Fibroblast of skin of left biceps (primary cell): ENCODE data around the gene PPIL4.
A peak's percentile ranks its signal among the peaks of the same experiment; 100 is the strongest.

Experiments used
- DNase-seq, 2 experiments: peaks; one replicate each; pipeline ENCODE4 v3.0.0-alpha.2; 2013; ENCODE audit warnings: low read depth in 2 of 2

The PPIL4 gene

DNA sequence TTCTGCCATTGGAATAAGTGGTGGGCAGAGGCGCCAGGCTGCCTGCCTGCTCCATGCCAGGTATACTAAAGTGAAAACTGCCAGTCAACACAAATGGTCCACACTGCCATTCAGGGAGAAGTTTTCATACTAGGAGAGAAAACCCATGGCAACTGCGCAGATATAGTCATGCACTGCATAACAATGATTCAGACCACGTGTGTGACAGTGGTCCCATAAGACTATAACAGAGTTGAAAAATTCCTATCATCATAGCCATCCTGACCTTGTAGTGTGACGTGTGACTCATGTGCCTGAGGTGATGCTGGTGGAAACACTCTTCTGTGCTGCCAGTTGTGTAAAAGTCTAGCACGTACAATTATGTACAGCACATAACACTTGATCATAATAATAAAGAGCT is 86.1 kb downstream of the PPIL4 start:
- peak in 1 of 2 experiments; percentile 6 for DNase-seq

DNA sequence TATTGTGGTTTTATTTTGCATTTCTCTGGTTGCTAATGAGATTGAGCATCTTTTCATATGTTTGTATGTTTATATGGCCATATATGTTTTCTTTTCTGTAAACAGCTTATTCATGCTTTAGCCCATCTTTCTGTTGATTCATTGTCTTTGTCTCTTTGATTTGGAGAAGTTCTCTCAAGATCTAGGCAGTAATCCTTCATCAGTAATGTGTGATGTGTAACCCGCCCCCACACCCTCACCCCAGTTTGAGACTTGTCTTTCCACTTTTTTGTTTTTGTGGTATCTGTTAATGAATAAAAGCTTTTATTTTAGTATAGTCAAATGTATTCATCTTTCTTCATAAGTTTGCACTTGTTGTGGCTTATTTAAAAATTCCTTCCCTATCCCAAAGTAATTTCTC is 87.0 kb downstream of the PPIL4 start:
- no peak for DNase-seq

DNA sequence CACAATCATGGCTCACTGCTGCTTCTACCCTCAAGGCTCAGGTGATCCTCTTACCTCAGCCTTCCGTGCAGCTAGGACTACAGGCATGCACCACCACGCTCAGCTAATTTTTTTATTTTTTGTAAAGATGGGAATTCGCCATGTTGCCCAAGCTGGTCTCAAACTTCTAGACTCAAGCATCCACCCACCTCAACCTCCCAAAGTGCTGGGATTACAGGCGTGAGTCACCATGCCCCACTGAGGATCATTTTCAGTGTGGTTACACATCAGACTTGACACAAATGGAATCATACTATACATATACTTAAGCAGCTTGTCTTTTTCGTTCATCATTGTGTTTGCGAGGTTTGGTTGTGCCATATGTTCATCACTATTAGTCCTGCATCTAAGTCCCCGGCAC is 87.6 kb downstream of the PPIL4 start:
- no peak for DNase-seq

DNA sequence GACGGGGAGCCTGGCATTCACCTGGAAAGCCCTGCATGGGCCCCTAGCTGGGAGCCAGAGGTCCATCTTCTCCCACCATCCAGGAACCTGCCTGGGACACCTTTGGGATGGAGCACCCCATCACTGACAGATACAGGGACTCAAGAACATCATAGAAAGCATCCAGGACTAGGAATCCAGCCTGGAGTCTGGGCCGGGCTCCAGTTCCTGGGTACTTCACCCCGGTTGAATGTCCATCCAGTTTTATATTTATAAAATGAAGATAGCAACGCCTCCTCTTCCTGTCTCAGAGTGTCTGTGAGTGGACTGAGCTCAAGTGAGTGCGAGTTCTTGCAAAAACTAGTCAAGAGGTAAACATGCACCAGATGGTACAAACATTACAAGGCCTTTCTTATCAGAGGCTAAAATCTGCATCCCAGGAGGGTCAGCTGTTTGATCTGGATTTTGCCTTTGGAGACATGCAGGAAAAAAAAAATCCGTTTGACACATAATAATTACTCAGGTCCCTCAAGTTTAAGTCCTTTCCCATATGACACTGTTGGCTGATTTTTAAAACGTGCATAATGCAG is 88.4 kb downstream of the PPIL4 start:
- no peak for DNase-seq

DNA sequence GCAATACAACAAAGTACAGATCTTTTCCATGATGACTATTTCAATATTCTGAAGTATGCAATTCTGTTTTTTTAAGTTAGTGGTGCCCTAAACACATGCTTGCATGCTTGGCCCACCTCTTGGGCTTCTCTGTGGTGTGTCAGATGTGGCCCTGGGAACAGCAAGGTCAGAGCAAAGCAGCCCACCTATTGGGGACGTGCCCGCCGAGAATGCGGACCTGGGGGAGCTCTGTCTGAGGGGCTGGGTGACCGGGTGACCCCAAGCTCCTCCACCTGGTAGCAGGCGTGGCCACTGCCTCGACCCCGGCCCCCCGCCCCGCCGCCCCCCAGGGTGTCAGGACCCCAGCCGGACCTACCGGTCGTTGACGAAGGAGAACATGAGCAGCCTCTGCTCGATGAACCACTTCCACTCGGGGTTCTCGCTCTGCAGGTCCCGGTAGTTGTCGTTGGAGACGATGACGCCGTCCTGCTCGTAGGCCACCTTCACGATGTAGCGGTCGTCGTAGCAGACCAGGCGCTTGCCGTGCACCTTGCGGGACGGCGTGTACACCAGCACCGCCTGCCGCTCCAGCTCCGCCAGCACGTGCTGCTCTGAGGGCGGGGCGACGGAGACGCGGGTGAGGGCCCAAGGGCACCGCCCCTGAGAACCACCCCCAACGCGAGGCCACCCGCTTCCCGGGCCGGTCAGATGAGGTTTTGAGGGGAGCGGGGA is 89.4 kb downstream of the PPIL4 start:
- no peak for DNase-seq

DNA sequence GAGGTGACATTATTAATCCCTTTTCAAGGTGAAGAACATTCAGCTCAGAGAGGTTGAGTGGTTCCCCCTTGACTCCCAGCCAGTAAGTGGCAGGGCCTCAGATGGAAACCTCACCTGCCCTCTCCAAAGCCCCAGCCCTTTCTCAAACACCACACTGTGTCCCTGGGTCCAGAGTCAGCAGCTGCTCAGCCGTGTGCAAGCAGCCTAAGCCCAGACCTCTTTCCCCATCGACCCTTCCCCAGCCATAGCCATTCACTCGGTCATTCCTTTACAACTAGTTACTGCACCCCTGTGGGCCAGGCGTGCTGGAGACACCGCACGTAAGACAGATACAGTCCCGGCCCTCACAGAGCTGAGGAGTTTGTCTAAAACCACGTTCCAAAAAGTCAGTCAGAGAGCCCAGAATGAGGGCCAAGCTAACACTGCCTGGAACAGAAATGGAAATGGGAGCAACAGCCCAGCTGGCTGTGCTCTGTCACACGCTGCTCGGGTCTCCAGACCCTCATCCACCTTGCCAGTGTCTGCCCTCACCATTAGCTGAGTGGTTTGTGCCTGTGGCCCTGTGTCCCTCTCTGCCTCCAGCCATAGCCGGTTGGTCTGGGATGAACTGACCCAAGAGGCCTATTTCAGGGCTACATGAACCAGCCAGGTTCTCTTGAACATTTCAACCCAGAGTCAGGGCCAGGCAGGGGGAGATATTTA is 90.7 kb downstream of the PPIL4 start:
- DNase-seq, result no peak
